Hepatocyte (in vitro differentiated cells): ENCODE measurements around the gene ZBTB21. TPM values are rescaled to one million over a fixed set of nuclear protein-coding genes. Genes with fewer than 3 reads are reported as not detected.

Source experiments
- DNase-seq: peaks from one replicate; pipeline ENCODE4 v3.0.0-alpha.2; 2016; ENCODE audit warnings: low spot score
- H2AFZ ChIP-seq: fragments of 200-600 bp; sonication (generic); 2 replicates; pipeline ENCODE4 v1.6.0; 2016; ENCODE audit warnings: antibody characterized with exemption, mild to moderate bottlenecking
- H3K27ac ChIP-seq: fragments of 200-600 bp; sonication (generic); 2 replicates; pipeline ENCODE4 v1.5.1; 2016; ENCODE audit warnings: mild to moderate bottlenecking
- H3K27me3 ChIP-seq: fragments of 200-600 bp; sonication (generic); 2 replicates; pipeline ENCODE4 v1.6.1; 2016
- H3K36me3 ChIP-seq: fragments of 200-600 bp; sonication (generic); replicated peaks from 2 replicates; pipeline ENCODE4 v1.5.1; 2016; ENCODE audit warnings: low read depth; ENCODE audit not compliant: insufficient read depth
- H3K4me1 ChIP-seq: fragments of 200-600 bp; sonication (generic); 2 replicates; pipeline ENCODE4 v1.5.1; 2016; ENCODE audit warnings: mild to moderate bottlenecking, moderate library complexity; ENCODE audit not compliant: insufficient read depth
- H3K4me2 ChIP-seq: fragments of 200-600 bp; sonication (generic); 2 replicates; pipeline ENCODE4 v1.6.0; 2016
- H3K4me3 ChIP-seq: fragments of 200-600 bp; sonication (generic); 2 replicates; pipeline ENCODE4 v1.5.1; 2016; ENCODE audit warnings: mild to moderate bottlenecking
- H3K79me2 ChIP-seq: fragments of 200-600 bp; sonication (generic); 2 replicates; pipeline ENCODE4 v1.6.0; 2017; ENCODE audit warnings: mild to moderate bottlenecking
- H3K9me2 ChIP-seq: fragments of 200-600 bp; sonication (generic); replicated peaks from 2 replicates; pipeline ENCODE4 v1.6.0; 2017; ENCODE audit warnings: mild to moderate bottlenecking; ENCODE audit not compliant: insufficient read depth
- H3K9me3 ChIP-seq: fragments of 200-600 bp; sonication (generic); 2 replicates; pipeline ENCODE4 v1.5.1; 2016; ENCODE audit warnings: low read depth, mild to moderate bottlenecking
- H4K20me1 ChIP-seq: fragments of 200-600 bp; sonication (generic); 2 replicates; pipeline ENCODE4 v1.6.0; 2016; ENCODE audit warnings: mild to moderate bottlenecking; ENCODE audit not compliant: insufficient read depth, poor library complexity, severe bottlenecking
- CTCF ChIP-seq: fragments of 200-600 bp; sonication (generic); IDR thresholded peaks from 2 replicates; pipeline ENCODE4 v1.5.1; 2016; ENCODE audit warnings: antibody characterized with exemption, mild to moderate bottlenecking; ENCODE audit not compliant: poor library complexity
- EZH2 ChIP-seq: fragments of 200-600 bp; sonication (generic); IDR thresholded peaks from 2 replicates; pipeline ENCODE4 v1.6.1; 2016; ENCODE audit warnings: antibody characterized with exemption, mild to moderate bottlenecking, borderline replicate concordance
- EZH2phosphoT487 ChIP-seq: fragments of 200-600 bp; sonication (generic); IDR thresholded peaks from one replicate; pipeline ENCODE4 v1.6.1; 2018; ENCODE audit warnings: antibody characterized with exemption, mild to moderate bottlenecking, low read depth, moderate library complexity; ENCODE audit not compliant: unreplicated experiment, severe bottlenecking
- whole genome bisulfite sequencing: methylation state at CpG from one replicate; pipeline ENCODE4 v1.1.6; 2016; ENCODE audit warnings: low lambda C conversion rate; ENCODE audit errors: missing lambda C conversion rate; 5-methylcytosine and 5-hydroxymethylcytosine counted together
- polyA plus RNA-seq: library from polyadenylated mRNA; unstranded; fragments of >200 nt; fragmentation: Nextera tagmentation; extraction: Ambion mirVana; gene quantifications from 2 replicates; pipeline ENCODE4 v1.2.1, GENCODE V29; 2016
- total RNA-seq: library from RNA; depleted of rRNA; stranded (reverse); fragments of >200 nt; gene quantifications from 2 replicates; pipeline ENCODE4 v1.2.3, GENCODE V29; 2014

ZBTB21 gene
- total and polyA plus RNA-seq, 2 experiments from 2014 or later = 6.0 to 21.5 TPM

GRCh38 chr21:41943851-41944250, 66.3 kb downstream of the ZBTB21 start:
- Histone ChIP-seq H3K4me3 (no peak overlapping the region), H4K20me1 (no peaks in the 10 kb centered on the region), H3K36me3 (no peaks in the 10 kb centered on the region), H3K4me1 (no peaks in the 10 kb centered on the region), H3K79me2 (peaks cover 7% of the 10 kb centered on the region), H3K27me3 (no peaks in the 10 kb centered on the region), H3K9me3 (no peaks in the 10 kb centered on the region), H3K27ac (no peak overlapping the region), H3K4me2 (no peak overlapping the region), H3K9me2 (no peaks in the 10 kb centered on the region), H2AFZ (no peak overlapping the region)
- no peak for DNase-seq
- WGBS = 96% methylated on average over 10 of the region's 10 CpGs
- TF ChIP-seq CTCF (no peak), EZH2phosphoT487 (no peak), EZH2 (no peak)

GRCh38 chr21:41942457-41942856, 67.7 kb downstream of the ZBTB21 start:
- Histone ChIP-seq H4K20me1 (no peaks in the 10 kb centered on the region), H3K36me3 (no peaks in the 10 kb centered on the region), H3K9me2 (no peaks in the 10 kb centered on the region), H3K27ac (no peak overlapping the region), H3K4me2 (no peak overlapping the region), H3K4me3 (no peak overlapping the region), H3K4me1 (no peaks in the 10 kb centered on the region), H3K79me2 (peaks cover 7% of the 10 kb centered on the region), H2AFZ (no peak overlapping the region), H3K9me3 (no peaks in the 10 kb centered on the region), H3K27me3 (no peaks in the 10 kb centered on the region)
- no peak for TF ChIP-seq EZH2phosphoT487
- TF ChIP-seq CTCF = no peak
- TF ChIP-seq EZH2 = no peak
- no peak for DNase-seq
- WGBS = 92% methylated on average over 9 of the region's 9 CpGs

GRCh38 chr21:41941941-41942340, 68.2 kb downstream of the ZBTB21 start:
- peaks cover 7% of the 10 kb centered on the region for H3K79me2 ChIP-seq

More at GRCh38 chr21:41941941-41942340, 68.2 kb downstream of the ZBTB21 start:
- H3K4me2 ChIP-seq = no peak overlapping the region
- 97% methylated on average over 12 of the region's 12 CpGs for whole genome bisulfite sequencing
- no peaks in the 10 kb centered on the region for H3K27me3 ChIP-seq
- TF ChIP-seq EZH2 (no peak), EZH2phosphoT487 (no peak), CTCF (no peak)
- H3K27ac ChIP-seq = no peak overlapping the region
- H3K9me3 ChIP-seq = no peaks in the 10 kb centered on the region
- H3K4me1 ChIP-seq = no peaks in the 10 kb centered on the region
- no peaks in the 10 kb centered on the region for H3K9me2 ChIP-seq
- DNase-seq = no peak
- no peak overlapping the region for H2AFZ ChIP-seq
- no peaks in the 10 kb centered on the region for H4K20me1 ChIP-seq
- no peaks in the 10 kb centered on the region for H3K36me3 ChIP-seq
- H3K4me3 ChIP-seq = no peak overlapping the region
